Measurements from ENCODE around the gene KLC4.

The KLC4 gene

DNA sequence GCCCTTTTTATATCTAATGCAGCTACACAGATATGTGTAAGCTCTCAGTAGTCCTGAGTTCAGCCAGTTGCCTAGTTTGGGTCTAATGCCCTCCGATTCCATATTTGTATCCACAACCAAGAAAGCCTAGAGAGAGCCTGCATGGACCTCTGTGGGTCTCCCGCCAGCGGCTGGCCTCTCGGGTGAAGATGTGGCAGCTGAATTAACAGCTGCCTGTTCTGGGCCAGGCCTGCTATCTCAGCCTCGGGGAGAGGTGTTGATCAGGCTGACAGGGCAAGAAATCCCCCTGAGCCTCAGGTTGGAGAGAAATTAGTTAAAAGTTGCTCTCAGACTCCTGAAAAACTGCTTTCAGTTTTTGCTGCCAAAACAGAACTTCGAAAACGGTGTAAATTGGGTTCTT is 36.5 kb downstream of the KLC4 start:
- Histone ChIP-seq H3K9ac (ENCODE audit: low read length) (no peak overlapping the region), H2AFZ (ENCODE audit: low read length) (no peak overlapping the region), H3K4me2 (ENCODE audit: low read length) (no peak overlapping the region), H3K27ac (ENCODE audit: low read depth, low read length, poor library complexity, severe bottlenecking) (no peak overlapping the region), H3K79me2 (ENCODE audit: insufficient read depth, low read length) (no peaks in the 10 kb centered on the region), H3K9me3 (ENCODE audit: low read length) (no peaks in the 10 kb centered on the region), H3F3A (ENCODE audit: insufficient read depth, low read length) (no peaks in the 10 kb centered on the region), H3K36me3 (ENCODE audit: insufficient read depth, low read length) (no peaks in the 10 kb centered on the region), H3K4me3 (ENCODE audit: low read depth, low read length, poor library complexity, severe bottlenecking) (no peak overlapping the region), H4K20me1 (ENCODE audit: insufficient read depth, low read length) (no peaks in the 10 kb centered on the region), H3K9me2 (ENCODE audit: low read depth, low read length) (no peaks in the 10 kb centered on the region), H3K27me3 (ENCODE audit: insufficient read depth, low read length) (no peaks in the 10 kb centered on the region), H3K4me1 (ENCODE audit: insufficient read depth, low read length, severe bottlenecking) (peaks cover 7% of the 10 kb centered on the region)
- TF ChIP-seq CTCF (IDR thresholded peaks at IDR 0.05; ENCODE audit: low read length) (no peak), EZH2 (IDR thresholded peaks at IDR 0.05; ENCODE audit: borderline replicate concordance, low read length) (no peak)

- H3K9ac ChIP-seq (ENCODE audit: low read length) = no peak overlapping the region
- no peaks in the 10 kb centered on the region for H3F3A ChIP-seq (ENCODE audit: insufficient read depth, low read length)
- no peak overlapping the region for H2AFZ ChIP-seq (ENCODE audit: low read length)
- no peaks in the 10 kb centered on the region for H4K20me1 ChIP-seq (ENCODE audit: insufficient read depth, low read length)
- no peaks in the 10 kb centered on the region for H3K9me2 ChIP-seq (ENCODE audit: low read depth, low read length)
- H3K4me3 ChIP-seq (ENCODE audit: low read depth, low read length, poor library complexity, severe bottlenecking) = no peak overlapping the region
- no peaks in the 10 kb centered on the region for H3K9me3 ChIP-seq (ENCODE audit: low read length)
- no peaks in the 10 kb centered on the region for H3K36me3 ChIP-seq (ENCODE audit: insufficient read depth, low read length)
- H3K79me2 ChIP-seq (ENCODE audit: insufficient read depth, low read length) = no peaks in the 10 kb centered on the region
- H3K27me3 ChIP-seq (ENCODE audit: insufficient read depth, low read length) = no peaks in the 10 kb centered on the region
- H3K27ac ChIP-seq (ENCODE audit: low read depth, low read length, poor library complexity, severe bottlenecking) = no peak overlapping the region
- TF ChIP-seq EZH2 (IDR thresholded peaks at IDR 0.05; ENCODE audit: borderline replicate concordance, low read length) (no peak), CTCF (IDR thresholded peaks at IDR 0.05; ENCODE audit: low read length) (no peak)
- H3K4me2 ChIP-seq (ENCODE audit: low read length) = no peak overlapping the region
- H3K4me1 ChIP-seq (ENCODE audit: insufficient read depth, low read length, severe bottlenecking) = peaks cover 7% of the 10 kb centered on the region
Observed at GRCh38 chr6:43096451-43097097, 37.1 kb downstream of the KLC4 start.

DNA sequence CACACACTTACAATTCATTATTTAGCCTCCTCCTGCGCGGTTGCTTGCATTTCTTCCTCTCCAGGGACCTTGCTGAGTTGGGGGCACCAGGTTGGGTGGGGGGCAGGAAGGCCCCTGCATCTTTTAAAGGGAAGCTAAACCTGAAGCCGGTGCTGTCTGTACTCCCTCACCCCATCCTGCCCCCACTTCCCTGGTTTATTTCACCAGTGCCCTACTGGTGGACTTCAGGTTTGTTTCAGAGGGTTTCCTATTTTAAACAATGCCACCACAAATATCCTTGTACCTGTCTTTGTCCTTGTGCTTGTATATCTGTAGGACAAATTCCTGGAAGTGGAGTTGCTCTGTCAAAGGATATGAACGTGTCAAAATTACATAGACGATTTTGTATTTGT is 37.7 kb downstream of the KLC4 start:
- no peaks in the 10 kb centered on the region for H3K27me3 ChIP-seq (ENCODE audit: insufficient read depth, low read length)
- H3K36me3 ChIP-seq (ENCODE audit: insufficient read depth, low read length) = no peaks in the 10 kb centered on the region
- no peak overlapping the region for H3K4me3 ChIP-seq (ENCODE audit: low read depth, low read length, poor library complexity, severe bottlenecking)
- no peaks in the 10 kb centered on the region for H3K79me2 ChIP-seq (ENCODE audit: insufficient read depth, low read length)
- no peaks in the 10 kb centered on the region for H3F3A ChIP-seq (ENCODE audit: insufficient read depth, low read length)
- H3K9ac ChIP-seq (ENCODE audit: low read length) = no peak overlapping the region
- H3K9me3 ChIP-seq (ENCODE audit: low read length) = no peaks in the 10 kb centered on the region
- TF ChIP-seq EZH2 (IDR thresholded peaks at IDR 0.05; ENCODE audit: borderline replicate concordance, low read length) (no peak), CTCF (IDR thresholded peaks at IDR 0.05; ENCODE audit: low read length) (no peak)
- no peaks in the 10 kb centered on the region for H4K20me1 ChIP-seq (ENCODE audit: insufficient read depth, low read length)
- H3K4me1 ChIP-seq (ENCODE audit: insufficient read depth, low read length, severe bottlenecking) = peaks cover 7% of the 10 kb centered on the region
- H2AFZ ChIP-seq (ENCODE audit: low read length) = no peak overlapping the region
- H3K4me2 ChIP-seq (ENCODE audit: low read length) = no peak overlapping the region
- H3K9me2 ChIP-seq (ENCODE audit: low read depth, low read length) = no peaks in the 10 kb centered on the region
- no peak overlapping the region for H3K27ac ChIP-seq (ENCODE audit: low read depth, low read length, poor library complexity, severe bottlenecking)
